NCI-H2227 treated with DMSO at 0.1 percent for 48 hours (cell line): ENCODE results near the gene CRADD.
A peak's percentile ranks its signal among the peaks of the same experiment; 100 is the strongest.
"Not testable (repeated sequence)": the region's sequence is repeated elsewhere in the genome, so short reads cannot be mapped to it uniquely, and the experiment has no call there.

Experiments
- DNase-seq: peaks from one replicate; lab custom pipeline; 2025; lab: John Stamatoyannopoulos, UW

CRADD gene

DNA sequence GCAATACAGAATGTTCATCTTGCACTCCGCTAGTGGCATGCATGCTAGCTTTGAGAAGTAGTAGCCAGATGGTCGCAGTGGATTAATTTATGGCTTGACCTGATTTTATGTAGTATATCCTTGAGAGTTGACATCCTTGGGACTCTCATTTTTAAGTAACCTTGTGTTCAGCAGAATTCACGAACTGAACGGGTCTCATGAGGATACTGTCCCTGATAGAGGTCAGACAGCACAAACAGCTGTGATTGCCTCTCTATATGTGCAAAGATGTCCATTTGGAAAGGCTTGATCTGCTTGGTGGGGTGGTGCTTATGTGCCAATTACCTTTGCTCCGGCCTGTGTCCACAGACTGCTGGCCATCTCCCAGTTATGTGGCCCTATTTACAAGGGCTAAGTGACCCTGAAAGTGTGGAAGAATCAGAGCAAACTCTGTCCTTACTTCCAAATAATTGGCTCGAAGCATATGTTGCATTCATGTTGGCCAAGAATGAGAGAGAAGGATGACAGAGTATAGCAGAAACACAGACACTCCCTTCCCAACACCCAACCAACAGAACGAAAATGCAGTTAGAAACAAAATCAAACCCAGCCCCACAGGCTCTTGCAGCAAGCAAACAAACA, 167.1 kb downstream of the CRADD start:
- no peak for DNase-seq

DNA sequence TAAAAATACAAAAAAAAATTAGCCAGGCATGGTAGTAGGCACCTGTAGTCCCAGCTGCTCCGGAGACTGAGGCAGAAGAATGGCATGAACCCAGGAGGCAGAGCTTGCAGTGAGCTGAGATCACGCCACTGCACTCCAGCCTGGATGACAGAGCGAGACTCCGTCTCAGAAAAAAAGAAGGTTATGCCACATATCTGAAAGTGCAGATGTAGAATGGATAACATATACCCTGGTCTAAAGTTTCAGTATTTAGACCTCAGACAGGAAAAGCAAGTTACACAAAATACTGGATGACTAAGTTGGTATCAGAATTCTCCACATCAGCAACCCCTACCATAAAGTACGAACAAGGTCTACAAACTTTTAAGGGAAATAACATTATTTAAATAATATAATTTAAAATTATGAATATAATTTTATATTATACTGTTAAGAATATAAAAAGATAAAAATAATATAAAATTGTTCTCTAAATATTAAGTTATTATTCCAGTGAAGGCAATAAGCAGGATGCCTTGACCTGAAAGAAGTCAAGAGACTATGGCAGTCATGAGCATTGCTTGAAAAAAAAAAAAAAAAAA, 169.9 kb downstream of the CRADD start:
- no peak for DNase-seq

DNA sequence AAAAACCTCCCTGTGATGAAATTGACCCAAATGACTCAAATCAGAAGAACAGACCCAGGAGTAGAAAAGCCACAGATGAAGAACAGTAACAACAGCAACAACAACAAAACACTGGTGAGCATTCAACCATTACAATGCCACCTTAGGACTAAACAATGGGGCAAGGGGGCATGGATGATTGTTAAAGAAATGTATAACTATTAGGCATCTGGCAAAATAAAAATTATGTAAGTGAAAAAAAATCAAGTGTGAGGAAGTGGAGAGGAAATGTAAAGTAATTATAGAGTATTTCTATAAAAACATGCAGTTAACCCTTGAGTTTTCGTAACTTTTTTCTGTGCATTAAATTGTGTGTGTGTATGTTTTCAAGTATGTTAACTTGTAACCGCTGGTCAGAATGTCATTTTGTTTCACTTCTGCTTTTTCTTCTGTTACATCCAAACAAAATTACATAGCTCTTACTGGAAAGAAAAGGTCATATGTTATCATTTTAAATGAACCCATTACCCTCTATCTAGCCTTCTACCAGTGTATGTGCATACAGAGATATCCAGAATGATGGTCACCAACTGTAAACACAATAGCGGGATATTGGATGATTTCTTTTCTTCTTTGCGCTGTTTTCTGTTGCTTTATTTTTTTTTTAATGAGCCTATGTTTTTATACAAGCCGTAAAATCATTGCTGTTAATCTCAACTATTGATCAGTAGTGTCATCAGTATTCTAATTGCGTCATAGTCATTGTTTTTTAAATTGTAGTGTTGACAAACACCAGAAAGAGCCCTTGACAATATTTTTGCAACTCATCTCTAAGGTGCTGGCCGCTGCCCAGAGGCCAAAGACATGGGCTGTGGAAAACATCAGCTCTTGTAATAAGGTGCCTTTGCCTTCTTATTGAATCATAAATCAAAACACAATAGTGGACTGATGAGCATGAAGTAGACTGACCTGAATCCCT, 170.6 kb downstream of the CRADD start:
- DNase-seq, result no peak

DNA sequence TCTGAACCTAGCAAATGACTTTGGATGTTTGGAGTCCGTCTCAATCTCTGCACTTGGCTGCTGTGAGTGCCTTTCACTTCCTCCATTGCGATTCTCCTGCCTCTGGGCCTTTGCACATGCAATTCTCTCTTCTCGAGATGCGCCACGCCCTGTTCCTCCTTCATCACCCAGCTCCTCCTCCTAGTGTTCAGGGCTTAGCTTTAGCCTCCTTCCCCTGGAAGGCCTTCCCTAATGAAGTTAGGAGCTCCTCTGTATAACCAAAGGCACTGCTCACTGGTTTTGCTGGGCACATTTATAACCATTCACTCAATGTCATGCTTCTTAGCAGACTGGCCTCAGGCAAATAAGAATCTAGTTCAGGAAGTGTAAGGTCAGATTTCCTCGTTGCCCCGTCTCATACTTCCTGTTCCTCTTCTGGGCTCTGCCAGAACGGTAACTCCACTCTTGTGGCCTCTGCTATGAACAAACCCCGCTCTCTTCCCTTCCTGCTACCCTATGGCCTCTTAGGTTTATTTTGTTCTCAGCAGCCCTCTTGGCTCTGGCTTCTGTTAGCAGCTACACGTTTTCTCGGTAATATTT, 171.4 kb downstream of the CRADD start:
- DNase-seq, result no peak

DNA sequence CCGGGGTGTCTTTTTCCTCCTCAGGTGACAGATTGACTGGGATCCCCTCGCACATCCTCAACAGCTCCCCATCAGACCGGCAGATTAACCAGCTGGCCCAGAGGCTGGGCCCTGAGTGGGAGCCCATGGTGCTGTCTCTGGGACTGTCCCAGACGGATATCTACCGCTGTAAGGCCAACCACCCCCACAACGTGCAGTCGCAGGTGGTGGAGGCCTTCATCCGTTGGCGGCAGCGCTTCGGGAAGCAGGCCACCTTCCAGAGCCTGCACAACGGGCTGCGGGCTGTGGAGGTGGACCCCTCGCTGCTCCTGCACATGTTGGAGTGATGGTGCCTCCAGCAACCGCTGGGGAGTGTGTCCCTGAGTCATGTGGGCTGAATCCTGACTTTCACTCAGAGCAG, 172.8 kb downstream of the CRADD start:
- DNase-seq, result no peak

DNA sequence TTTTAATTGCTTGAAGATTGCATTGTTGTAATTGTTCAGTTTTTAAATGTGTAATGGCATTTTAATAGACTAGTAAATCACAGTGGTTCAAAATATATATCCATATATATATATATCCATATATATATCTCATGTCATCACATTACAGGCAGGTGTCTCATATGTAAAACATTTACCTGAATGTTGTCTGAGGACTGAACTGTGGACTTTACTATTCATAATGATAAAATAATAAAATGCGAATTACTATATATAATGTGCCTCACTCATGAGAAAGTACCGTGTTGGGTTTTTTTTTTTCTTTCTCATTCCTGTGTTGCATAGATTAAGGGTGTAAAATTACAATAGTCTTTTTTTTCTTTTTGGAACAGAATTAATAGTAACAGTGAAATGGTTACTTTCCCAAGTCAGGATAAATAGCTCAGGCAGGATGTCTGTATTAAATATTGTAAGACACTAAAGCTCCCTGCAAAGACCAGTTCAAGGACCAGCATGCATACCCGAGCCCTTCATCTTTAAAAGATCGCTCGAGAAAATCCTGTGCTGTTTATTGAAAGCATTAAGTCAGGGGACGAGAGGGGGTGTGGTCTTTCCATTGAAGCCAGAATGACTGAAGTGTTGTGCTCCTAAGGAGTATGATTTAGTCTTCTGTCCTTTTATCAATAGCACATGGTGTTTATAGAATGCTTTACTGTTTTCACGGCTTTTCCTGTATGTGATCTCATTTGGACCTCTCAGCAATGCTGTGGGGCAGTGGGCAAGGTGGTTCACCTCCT, 173.5 kb downstream of the CRADD start:
- DNase-seq, result no peak

DNA sequence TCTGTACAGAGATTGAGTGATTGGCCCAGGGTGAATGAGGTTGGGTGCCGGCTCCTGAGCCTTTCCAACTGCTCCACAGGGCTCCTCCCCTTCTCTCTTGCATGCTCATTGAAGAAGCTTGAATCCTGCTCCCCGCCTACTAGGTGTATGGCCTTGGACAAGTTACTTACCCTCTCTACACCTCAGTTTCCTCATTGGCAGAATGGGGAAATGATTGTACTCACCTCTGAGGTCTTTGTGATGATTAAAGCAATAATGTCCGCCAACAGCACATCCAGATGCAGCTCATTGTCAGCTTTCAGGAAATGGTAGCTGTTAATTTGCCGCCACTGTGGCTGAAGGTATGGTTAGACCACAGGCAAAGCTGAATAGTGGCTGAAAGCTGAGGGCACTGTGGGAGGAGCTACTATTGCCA, 174.1 kb downstream of the CRADD start:
- DNase-seq, result no peak

DNA sequence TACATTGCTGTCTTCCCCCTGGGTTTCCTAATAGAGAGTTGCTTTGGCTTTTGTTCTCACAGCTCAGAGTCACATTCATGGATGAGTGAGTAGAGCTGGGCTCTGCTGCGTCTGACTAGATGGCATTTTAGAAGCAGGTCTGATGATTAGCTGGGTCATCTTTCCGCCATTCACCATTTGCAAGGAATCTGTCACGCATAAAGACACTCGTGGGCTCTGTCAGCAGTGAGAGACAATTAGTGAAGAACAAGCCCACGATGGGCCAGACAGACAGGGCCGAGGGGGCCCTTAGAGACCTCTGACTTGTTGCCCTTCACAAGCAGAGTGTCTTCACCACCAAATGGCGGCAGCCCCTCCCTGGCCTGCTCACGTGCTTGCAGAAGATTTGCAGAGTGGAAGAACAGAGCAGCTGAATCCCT, 175.0 kb downstream of the CRADD start:
- peak; percentile 46 for DNase-seq

DNA sequence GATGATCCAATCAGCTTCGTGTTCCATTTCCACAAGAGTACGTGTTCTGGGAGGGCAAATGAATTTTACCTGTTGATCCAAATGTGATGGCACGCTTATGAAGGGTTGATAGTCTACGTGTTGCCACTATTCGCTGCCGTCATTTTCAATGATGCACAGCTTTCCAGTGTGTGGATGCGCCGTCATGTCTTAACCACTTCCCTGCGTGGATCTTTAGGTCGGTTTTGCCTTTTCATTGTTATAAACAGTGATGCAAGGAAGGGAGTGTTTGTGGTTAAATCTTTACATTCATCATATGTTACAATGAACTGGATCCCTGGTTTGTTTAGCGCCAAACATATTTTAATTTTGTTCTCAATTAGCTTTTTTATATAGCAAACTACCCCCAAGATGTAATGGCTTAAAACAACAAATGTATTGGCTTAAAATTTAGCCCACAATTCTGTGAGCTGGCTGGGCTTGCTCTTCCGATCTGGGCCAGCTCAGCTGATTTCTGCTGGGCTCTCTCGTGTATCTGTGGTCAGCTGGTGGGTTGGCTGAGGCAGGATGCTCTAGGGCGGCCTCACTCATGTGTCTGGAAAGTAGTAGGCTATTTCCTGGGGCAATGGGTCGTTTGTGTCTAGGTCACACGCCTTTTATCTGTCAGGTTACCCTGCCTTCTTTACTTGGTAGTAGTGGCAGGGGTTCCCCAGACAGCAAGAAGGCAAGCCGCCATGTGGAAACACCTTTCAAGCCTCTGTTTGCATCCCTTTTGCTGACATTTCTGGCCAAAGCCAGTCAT, 176.7 kb downstream of the CRADD start:
- no peak for DNase-seq

DNA sequence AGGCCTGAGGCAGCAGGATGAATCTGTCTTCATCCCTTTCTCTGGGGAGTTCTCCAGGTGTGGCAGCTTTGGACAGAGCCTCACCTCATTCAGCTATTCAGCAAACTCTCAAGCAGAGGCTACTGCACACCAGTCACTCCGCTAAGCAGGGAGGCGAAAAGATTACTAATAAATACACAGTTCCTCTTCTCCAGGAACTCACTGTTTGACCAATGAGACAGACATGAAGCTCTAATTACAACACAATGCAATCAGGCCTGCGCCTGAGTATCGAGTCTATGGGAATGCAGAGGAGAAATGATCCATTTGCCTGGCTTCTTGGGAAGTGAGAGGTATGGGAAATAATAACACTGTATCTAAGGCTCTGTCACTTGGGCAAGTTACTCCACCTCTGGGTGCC, 178.1 kb downstream of the CRADD start:
- no peak for DNase-seq

DNA sequence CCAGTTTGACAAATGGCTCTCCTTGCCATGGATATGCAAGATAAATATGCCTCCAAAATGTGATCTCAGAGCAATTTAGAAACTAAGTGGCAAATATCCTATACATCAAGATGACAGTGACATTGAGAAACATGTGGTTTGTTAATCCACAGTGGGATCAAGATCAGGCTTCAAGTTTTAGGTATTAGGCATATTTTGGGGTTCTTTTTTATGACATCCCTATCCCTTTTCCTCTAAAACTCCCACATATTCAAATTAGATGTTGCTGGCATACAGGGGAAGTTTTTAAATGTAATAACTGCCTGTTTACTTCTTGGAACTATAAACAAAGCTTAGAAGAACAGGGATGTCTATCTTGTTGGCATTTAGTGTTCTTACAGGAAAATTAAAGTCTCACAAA, 179.4 kb downstream of the CRADD start:
- DNase-seq, result no peak

DNA sequence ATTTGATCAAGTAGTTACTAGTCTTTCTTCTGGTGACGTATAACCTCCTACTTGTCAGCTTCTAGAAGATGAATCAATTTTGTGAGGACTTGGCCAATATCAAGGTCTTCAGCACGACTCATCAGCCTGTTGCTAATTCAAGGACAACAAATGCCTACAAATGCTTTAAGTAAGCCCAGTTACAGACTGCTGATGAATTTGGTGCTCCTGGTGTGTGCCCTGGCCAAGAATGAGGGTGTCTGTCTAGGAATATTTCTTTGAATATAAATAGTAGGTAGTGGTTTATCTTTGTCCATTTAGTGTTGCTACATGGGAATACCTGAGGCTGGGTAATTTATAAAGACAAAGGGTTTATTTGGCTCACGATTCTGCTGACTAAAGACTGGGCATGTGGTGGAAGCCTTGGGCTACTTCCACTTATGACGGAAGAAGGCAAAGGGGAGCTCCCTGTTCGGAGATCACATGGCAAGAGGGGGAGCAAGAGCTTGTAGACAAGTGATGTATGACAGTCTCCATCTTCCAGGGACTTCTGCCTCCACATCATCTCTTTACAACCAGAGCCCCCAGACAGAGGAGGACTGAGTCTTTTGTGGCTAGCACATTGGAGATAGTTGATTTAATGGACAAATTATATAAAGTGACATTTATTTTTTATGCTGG, 180.2 kb downstream of the CRADD start:
- no peak for DNase-seq

DNA sequence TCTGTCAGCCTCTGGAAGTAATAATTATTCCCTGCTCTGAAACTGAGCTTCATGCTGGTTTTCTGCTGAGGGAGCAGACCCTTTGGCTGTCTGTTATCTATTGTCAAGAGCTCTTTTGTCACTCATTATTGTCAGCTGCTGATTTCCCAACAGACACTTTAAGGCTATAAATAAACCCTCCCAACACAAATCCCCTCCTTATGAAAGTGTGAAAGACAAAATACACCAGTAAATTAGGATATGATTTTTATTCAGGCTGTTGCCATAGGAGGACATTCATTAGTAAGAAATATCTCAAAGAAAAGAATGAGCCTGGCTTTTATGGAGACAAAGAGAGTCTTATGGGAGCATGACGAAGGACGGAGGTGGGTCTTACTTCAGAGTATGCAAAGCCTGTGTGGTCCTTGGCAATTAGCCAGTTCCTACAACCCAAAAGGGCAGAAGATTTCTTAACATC, 180.8 kb downstream of the CRADD start:
- peak; percentile 96 for DNase-seq

DNA sequence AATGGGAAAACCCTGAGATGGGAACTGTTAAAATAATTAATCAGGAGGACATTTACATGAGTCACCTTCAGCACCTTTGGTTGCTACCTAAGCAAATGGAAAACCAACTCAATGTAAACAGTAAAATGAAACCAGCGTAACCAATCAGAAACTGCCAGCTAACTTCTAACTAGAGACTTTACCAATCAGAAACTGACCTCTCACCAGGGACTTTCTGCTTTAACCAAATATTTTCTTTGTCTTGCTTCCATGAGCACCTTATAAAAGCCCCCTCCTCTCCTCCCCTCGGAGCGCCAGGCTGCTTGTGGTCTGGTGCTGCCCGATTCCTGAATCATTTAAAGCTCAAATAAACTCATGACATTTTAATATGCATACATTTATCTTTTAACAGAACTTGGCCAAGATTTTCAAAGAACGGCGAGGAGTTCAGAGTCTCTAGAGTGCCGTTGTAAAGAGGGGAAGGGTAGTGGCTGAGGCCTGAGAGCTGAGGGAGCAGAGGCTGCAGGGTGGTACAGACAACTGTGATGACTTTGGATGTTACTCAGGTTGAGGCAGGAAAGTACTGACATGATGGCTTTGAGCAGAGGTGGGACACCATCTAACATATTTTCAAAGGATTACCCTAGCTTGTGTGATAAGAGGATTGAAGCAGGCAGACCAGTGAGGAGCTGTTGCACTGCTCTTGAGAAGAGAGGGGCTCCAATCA, 183.6 kb downstream of the CRADD start:
- no peak for DNase-seq

DNA sequence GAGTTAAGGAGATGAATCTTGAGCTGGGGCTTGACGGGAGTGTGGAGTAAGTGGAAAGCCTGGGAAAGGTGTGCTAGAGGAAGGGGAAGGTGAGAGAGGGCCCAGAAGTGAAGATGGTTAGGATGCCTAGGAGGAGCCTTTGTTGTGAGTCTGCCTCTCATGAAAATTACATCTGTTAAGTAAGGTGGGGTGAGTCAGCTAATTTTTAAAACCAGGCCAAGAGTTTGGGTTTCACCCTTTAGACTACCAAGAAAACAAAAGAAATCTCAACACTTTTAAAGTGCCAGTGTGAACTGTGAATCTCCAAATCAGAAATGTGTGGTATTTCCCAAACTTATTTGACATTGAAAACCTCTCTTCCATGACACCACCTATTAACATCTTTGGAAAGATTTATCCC, 185.2 kb downstream of the CRADD start:
- no peak for DNase-seq

DNA sequence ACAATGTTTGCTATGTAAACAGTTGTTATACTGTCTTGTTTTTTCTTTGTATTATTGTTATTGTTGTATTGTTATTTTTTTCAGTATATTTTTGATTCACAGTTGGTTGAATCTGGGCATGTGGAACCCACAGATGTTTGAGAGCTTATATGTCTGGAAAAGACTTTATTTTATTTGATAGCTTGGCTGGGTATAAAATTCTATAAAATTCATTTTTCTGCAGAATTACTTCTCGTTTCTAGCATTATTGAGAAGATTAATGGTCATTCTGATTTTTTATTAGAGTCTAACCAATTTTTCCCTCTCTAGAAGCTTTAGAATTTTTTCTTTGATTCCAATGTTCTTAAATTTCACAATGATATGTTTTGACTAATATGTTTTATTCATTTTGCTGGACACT, 188.6 kb downstream of the CRADD start:
- DNase-seq, result no peak

DNA sequence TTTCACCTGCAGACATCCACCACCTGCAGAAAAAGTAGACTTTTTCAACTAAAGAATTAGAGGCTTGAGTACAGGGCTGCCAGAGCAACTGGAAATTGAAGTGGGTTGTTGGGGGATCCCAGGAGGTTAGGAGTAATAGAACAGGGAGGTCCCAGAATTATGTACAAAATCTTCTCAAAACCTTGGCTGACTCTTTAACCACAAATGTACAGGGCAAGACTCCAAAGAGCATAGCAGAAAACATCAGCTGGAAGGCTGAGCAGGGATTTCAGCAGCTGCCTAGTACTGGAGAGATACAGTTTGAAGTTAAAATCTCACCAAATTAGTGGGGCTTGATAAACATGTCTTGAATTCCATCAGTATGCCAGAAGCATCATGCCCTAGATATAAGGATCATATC, 191.6 kb downstream of the CRADD start:
- no peak for DNase-seq

DNA sequence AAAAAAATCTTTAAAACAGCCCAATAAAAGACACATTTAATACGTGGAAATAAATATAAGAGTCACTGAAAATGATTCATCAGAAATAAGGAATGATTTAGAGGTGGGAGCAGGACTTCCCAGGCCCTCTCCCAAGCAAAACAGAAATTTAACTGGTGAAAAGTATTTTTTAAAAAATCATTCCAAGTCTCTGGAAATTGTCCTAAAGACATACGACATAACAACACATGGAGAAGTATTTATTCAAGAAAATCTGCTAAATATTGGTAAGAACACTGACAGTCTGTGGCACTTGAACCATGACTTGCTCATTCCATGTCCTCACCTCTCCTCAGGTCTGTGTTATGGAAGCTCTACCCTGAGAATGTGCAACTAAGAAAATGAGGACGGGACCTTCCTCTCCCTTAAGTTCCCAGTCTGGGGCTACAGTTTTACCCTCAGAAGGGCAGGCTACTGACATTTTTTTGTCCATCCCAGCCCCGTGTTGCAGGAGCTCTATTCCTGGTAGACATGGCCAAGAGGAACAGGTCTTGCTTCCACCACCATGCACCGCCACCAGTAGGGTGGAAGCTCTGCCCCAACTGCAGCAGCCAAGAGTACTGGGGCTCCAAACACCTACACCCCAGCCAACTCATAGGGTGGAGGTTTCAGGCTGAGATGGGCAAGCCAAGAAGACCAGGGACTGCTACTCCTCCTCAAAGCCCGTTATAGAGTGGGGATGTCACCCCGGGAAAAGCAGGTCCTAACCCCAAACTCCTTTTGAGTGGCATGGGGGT, 193.0 kb downstream of the CRADD start:
- DNase-seq, result no peak

DNA sequence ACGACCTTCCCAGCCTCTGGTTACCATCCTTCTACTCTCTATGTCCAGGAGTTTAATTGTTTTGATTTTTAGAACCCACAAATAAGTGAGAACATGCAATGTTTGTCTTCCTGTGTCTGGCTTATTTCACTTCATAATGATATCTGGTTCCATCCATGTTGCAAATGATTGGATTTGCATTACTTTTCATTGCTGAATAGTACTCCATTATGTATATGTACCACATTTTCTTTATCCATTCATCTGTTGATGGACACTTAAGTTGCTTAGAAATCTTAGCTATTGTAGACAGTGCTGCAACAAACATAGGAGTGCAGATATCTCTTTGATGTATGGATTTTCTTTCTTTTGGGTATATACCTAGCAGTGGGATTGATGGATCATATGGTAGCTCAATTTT, 194.4 kb downstream of the CRADD start:
- not testable (repeated sequence) for DNase-seq
